Transverse colon (tissue), 3 donors: ENCODE results near the gene ANKRD33B.

Experiments
- EP300 ChIP-seq: sonication (generic); formaldehyde crosslinking; IDR thresholded peaks from one replicate; pipeline ENCODE4 v1.6.1; 2017; ENCODE audit warnings: antibody characterized with exemption, low read depth
- POLR2A ChIP-seq: fragments of 450-650 bp; IDR thresholded peaks from one replicate; pipeline ENCODE4 v1.6.1; 2016; ENCODE audit warnings: antibody characterized with exemption, mild to moderate bottlenecking, moderate library complexity
- TF ChIP-seq, protein P1 (sequence below), 5 experiments: fragments of 200-600 bp in 3 of 5; fragments of 450-650 bp in 2 of 5; sonication (generic) in 3 of 5; IDR thresholded peaks; 1 replicate in 2 of 5; 2 replicates in 3 of 5; pipeline ENCODE4 v1.5.1; 2016 to 2017; ENCODE audit warnings: antibody characterized with exemption in 5 of 5, inconsistent platforms in 3 of 5, mild to moderate bottlenecking in 2 of 5, moderate library complexity in 1 of 5

DNA sequence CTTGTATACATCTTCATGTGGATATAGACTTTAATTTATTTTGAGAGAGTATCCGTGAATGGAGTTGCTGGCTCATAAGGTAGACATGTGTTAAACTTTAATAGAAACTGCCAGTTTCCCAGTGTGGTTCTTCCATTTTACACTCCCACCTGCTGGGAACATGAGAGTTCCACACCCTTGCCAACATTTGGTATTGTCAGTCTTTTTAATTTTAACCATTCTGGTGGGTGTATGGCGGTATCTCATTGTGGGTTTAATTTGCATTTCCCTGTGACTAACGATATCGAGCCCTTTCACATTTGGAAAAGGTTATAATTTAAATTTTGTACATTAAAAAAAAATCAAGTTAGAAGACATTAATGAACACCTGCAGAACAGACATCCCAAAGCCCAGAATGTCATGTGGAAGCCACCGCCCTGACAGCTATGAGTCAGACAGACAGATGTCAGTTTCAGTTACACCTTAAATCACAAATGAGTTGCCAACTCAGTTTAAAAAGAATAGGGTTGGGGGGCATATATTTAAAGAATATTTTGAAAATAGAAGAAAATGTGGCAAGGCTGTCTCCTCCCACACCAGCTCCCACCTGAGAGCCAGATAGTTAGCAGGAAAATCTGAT lies 36.9 kb downstream of the ANKRD33B start:
- no peak for TF ChIP-seq POLR2A
- TF ChIP-seq, protein P1, sequence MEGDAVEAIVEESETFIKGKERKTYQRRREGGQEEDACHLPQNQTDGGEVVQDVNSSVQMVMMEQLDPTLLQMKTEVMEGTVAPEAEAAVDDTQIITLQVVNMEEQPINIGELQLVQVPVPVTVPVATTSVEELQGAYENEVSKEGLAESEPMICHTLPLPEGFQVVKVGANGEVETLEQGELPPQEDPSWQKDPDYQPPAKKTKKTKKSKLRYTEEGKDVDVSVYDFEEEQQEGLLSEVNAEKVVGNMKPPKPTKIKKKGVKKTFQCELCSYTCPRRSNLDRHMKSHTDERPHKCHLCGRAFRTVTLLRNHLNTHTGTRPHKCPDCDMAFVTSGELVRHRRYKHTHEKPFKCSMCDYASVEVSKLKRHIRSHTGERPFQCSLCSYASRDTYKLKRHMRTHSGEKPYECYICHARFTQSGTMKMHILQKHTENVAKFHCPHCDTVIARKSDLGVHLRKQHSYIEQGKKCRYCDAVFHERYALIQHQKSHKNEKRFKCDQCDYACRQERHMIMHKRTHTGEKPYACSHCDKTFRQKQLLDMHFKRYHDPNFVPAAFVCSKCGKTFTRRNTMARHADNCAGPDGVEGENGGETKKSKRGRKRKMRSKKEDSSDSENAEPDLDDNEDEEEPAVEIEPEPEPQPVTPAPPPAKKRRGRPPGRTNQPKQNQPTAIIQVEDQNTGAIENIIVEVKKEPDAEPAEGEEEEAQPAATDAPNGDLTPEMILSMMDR (IDR thresholded peaks at IDR 0.05), result no peak
- TF ChIP-seq EP300, result no peak
